Posterior cingulate gyrus (tissue), 11 donors: Measurements from ENCODE around the gene DICER1.
"Not testable (repeated sequence)": the region's sequence is repeated elsewhere in the genome, so short reads cannot be mapped to it uniquely, and the experiment has no call there.

Source experiments
- DNase-seq, 10 donors: peaks; one replicate each; pipeline versions ENCODE4 v3.0.0 to v3.0.0-alpha.2; 2020 to 2021; ENCODE audit warnings: mixed read lengths in 3 of 10
- intact Hi-C: fragments of 100-400 bp; cut with DNase I; formaldehyde crosslinking; loops from one replicate; pipeline ENCODE4 v1.15.1; 2023

Gene DICER1

DNA sequence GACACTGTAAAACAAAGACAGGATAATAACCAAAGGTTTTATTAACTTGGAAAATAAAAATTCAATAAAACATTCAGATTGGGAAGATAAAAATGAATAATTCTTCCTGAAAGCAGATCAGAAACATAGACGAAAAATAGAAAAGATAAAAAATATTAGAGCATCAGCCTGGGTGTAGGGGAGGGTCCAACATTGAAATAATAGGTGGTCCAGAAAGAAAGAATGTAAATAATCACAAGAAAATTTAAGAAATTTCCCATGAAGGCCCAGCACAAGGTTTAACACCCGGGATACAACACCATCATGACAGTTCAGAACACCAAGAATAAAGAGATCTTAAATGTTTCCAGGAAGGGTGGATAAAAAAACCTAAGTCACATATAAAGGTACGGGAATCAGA is 31.1 kb upstream of the DICER1 start:
- intact Hi-C loops: no loop called here
- no peak for DNase-seq

DNA sequence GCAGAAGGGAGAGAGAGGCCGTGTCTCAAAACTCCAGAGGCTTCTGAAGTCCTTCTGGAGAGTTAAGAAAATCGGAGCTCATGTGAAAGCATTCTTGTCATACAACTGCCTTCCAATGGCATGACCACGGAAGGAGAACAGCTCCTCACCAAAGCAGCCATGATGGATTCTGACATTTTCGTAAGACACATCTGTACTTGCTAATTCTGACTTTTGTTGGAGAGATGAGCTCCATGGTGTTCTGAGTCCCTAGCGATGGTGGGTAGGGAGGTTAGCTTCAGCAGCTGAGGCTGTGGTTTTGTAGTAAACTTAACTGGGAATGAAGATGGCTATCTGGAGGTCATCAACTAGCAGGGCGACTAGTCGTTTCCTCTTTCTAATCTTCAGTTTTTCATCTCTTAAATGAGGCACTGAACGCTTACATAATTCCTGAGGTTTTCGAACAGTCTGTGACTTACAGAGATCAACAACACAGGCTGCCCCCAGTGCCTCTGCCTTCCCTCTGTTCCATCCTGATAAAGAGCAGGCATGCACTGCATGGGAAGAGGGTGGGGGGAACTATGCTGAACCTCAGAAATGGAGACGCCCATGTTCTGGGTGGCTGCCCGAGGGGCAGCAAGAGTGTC is 28.6 kb upstream of the DICER1 start:
- no peak for DNase-seq
- intact Hi-C loops: no loop called here

DNA sequence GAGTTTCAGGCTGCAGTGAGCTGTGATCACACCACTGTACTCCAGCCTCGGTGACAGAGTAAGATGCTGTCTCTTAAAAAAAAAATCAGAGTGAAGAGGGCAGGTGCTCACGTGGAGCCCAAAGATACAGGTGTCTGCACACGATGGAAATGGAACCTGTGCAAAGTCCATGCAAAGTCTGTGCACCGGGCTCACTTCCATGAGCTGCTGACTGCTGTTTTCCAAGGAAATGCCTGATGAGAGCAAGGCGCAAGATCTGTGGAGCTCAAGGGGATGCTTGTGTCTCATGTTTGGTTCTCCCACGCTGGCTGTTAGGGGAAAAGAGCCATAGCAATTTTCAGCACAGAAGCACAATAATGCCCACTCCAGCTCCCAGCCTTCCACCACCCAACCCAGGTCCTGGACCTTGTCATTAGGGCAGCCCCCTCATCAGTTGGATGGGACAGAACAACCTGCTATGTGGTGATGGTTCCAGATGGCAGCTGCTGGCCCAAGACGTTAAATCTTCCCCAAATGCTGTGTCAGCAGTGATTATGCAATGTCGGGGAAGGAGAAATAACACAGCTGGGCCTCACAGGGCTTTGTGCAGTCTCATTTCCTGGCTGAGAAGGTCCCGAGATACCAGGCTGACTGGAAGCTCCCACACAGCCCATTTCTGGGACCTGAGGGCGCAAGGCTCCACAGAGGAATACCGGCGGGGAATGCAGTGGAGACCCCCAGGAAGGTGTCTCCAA is 27.9 kb upstream of the DICER1 start:
- intact Hi-C loops: no loop called here
- peak in 1 of 10 donors; percentile 15 for DNase-seq

DNA sequence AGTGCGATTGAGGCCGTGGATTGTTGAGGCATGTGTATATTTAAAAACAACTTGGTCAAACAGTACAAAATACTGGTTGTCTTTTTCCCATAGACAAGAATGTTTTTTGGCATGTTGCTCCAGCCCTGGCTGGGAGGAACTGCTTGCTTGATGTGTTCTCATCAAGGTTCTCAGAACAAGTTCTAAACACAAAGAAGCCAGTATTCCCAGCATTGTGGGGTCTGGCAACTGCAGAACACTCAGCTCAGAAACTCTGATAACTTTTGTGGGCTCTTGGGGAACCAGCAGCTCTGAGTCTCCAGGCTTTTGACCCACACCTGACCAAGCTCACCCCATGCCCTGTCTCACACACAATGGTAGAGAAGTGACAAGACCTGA is 27.1 kb upstream of the DICER1 start:
- no peak for DNase-seq
- intact Hi-C loops: no loop called here

GRCh38 chr14:95183532-95184412 is 26.4 kb upstream of the DICER1 start:
- DNase-seq: no peak
- intact Hi-C loops: no loop called here

DNA sequence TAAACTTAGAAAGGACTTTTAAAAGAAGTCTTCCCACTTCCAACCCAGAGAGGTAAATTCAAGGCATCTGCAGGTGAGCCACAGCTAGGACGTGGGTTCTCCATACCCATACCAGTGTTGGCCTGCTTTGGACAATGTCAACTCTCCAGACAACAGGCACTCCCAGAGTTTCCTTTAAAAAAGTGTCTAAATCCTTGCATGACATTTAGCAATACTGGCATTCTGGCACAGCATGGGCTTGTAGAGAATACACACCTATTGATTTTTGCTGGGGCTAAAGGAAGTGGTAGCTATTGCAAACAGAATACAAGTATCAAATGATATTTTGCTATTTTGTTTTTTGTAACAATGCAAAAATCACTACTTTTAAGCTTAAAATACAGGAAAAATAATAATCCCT is 25.8 kb upstream of the DICER1 start:
- intact Hi-C loops: no loop called here
- no peak for DNase-seq

DNA sequence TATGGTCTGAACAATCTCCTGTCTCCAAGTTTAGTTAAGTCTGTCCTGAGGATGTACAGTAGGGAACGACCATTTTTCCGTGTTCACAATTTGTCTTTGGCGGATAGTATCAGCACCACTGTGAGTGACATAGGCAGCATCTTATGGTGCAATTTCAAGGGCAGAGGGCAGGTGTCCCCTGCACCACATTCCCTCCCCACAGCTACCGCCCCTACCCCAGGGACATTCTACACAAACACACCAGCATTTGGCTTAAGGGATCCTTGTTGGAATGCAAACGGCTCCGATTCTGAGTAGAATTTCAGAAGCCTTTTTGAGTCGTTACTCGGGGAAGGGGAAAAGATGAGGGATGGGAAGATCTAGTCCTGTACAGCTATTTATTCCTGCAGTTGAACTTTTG is 25.1 kb upstream of the DICER1 start:
- DNase-seq: no peak
- intact Hi-C loops: no loop called here

- DNase-seq: no peak
- intact Hi-C loops: no loop called here
Measured at GRCh38 chr14:95180966-95181741, 23.8 kb upstream of the DICER1 start.

- intact Hi-C loops, DNase-seq: not testable (repeated sequence)
Measured at GRCh38 chr14:95175670-95176069, 18.3 kb upstream of the DICER1 start.

DNA sequence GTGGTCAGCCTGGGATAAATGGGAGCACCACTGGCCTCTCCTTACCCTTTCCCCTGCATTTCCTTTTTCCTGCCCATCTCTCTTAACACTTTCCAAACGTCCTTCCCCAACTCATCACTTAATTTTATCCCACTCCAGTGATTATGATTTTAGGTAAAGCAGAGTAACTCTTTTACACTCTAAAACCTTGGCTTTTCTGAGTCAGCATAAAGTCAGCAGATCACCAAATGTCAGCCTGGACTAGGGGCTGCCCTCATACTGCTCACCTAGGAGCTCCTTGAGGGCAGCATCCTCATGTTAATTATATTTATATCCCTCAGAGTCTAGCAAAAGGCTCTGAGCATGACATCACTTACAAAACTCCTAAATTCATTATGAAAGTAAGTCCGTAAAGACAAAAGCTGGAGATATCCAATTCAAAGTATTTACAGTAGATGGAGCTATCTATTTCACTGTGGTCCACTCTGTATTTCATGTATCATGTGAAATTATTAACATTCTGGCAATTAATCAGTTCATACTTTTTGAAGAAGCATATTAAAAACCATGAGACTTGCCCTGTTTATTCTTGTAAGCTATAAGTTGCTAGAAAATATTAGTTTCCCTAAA is 17.0 kb upstream of the DICER1 start:
- intact Hi-C loops: no loop called here
- DNase-seq: no peak

DNA sequence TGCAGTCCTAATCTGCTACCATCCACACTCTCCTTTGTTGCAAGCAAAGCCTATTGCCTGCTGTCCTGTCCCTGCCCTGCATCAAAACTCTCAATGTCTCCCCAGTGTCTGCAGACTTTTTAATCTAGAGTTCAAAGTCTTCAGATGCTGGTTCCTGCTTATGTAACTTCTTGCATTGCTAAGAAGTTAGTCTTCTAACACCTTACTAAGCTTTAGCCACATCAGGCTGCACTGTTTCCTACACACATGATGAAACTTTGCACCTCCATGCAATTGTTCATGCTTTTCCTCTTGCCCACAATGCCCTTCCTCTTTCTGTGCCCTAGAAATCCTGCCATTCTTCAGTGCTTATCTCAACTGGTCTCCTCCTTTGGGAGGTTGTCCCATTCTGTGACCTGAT is 16.2 kb upstream of the DICER1 start:
- intact Hi-C loops: no loop called here
- no peak for DNase-seq

GRCh38 chr14:95167177-95167576 is 9.8 kb upstream of the DICER1 start:
- no peak for DNase-seq
- intact Hi-C loops: no loop called here

DNA sequence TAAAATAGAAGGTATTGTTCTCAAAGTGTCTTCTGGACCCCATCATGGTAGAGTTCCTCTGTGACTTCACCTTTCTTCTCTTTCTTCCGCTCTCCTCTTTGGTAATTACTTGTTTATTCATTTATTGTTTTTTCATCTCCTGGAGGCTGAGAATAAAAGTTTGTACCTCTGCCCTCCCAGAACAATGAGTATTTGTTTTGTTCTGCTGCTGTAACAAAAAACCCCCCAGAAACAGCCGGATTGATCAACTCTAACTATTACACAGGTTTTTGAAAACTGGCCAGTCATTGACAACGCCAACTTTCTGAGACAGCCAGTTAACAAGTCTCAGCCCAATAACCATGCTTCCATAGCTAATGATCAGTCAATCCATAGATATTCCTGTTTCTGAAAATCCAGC is 8.2 kb upstream of the DICER1 start:
- intact Hi-C loops: no loop called here
- DNase-seq: no peak

DNA sequence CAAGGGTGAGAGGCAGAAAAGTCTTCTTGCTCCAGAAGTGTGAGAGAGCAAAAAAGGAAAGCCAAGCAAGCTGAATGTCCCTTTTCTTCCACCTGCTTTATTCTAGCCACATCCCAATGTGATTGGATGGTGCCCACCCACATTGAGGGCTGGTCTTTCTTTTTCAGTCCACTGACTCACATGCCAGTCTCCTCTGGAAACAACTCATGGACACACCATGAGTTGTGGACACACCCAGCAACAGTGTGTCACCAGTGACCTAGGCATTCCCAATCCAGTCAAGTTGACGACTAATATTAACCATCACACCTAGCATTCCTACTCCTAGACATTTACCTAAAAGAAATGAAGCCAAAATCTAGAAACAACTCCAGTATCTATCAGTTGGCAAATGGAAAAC is 7.2 kb upstream of the DICER1 start:
- intact Hi-C loops: no loop called here
- no peak for DNase-seq

DNA sequence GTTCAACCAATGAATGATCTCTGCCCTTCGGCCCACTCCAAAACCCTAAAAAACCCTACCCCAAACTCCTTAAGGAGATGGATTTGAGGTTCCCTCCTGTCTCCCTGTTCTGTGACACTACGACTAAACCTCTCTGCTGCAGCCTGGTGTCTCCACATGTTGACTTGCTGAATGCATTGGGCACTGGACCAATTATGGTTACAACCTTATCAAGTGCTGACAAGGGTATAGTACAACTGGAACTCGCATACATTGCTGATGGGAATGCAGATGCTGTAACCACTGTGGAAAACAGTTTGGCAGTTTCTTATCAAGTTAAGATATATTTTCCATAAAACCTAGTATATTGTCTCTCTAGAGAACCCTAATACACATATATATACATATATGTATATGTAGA is 6.3 kb upstream of the DICER1 start:
- no peak for DNase-seq
- intact Hi-C loops: no loop called here

GRCh38 chr14:95163132-95163531 is 5.8 kb upstream of the DICER1 start:
- DNase-seq: no peak
- intact Hi-C loops: no loop called here

- intact Hi-C loops: no loop called here
- DNase-seq: no peak
Measured at GRCh38 chr14:95162641-95163040, 5.3 kb upstream of the DICER1 start.

GRCh38 chr14:95157048-95157326 is 342 bp downstream of the DICER1 start:
- intact Hi-C loops: loop anchor here (5.0 to 10.0 kb wide), 3 partner anchors 35 to 248 kb away; partner anchors contain the start of gene CLMN
- DNase-seq: no peak

DNA sequence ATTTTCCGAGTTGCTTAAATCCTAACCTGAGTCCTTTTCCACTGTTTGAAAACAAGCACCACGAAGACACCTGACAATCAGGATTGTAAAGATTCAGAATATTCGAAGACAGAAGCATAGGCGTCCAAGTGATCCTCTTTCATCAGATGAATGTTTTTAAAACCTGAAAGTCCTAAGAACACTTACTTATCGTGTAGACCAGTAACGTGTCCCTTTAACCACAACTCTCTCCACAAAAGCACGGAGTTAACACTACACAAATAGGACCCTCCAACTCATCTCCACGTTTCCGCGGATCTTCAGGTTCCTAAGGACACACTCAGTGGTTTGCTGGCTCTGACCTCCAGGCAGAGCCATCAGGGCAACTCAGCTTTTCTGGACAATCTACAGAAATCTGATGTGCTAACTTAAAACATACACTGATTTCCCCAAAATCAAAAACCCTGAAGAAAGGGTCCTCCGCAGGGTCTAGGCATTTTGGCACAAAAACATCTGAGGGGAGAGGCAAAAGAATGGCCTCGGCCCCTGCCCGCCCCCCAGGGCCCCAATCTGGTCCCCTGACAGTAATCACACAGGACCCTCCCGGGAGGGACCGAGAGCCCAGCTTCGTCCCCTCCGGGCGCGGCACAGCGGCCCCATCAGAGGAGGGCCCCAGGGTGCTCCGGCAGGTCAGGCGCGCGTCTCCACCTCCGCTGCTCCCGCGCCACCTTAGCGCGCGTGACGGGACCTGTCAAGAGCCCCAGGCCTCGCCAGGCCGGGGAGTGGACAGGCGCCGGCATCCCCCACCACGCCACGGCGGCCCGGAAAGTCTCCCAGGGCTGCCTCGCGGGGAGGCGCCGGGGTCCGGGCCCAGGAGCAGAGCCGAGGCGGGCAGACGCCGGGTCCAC is 925 bp downstream of the DICER1 start:
- peak in 5 of 10 donors; percentile 8 to 84 (median 47) for DNase-seq

More for the DNA sequence above, 925 bp downstream of the DICER1 start:
- intact Hi-C loops: loop anchor here (5.0 to 10.0 kb wide), 3 partner anchors 34 to 248 kb away; partner anchors contain the start of gene CLMN
